ENCODE results near the gene CDH24. TPM values are rescaled to one million over a fixed set of nuclear protein-coding genes. Genes with fewer than 3 reads are reported as not detected.

CDH24 gene
- total RNA-seq, 1 donor from 2014 or later, result 3.7 TPM

DNA sequence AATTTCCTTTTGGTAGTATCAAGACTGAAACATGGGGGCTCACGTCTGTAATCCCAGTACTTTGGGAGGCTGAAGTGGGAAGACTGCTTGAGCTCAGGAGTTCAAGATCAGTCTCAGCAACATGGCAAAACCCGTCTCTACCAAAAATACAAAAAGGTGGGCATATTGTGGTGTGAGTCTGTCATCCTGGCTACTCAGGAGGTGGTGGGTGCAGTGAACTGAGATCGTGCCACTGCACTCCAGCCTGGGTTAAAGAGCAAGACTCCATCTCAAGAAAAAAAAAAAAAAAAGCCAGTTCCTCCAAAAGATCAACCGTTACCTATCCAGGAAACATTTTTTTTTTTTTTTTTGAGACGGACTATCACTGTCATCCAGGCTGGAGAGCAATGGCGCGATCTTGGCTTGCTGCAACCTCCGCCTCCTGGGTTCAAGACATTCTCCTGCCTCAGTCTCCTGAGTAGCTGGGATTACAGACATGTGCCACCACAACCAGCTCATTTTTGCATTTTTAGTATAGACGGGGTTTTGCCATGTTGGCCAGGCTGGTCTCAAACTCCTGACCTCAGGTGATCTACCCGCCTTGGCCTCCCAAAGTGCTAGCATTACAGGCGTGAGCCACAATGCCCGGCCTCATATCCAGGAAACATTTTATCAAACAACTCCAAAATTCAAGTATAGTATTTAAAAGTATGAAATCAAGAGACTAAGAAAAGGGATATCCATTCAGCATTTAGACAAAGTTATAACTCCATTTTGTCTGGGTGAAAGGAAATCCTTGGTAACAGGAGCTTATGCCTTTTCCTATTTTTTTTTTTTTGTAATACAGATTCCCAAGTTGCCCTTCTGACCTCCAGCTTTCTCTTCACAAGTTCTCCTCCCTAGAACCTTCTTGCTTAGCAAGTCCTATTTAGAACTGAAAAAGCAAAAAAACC, 34.2 kb upstream of the CDH24 start:
- DNase-seq (ENCODE audit: low read depth), result no peak

DNA sequence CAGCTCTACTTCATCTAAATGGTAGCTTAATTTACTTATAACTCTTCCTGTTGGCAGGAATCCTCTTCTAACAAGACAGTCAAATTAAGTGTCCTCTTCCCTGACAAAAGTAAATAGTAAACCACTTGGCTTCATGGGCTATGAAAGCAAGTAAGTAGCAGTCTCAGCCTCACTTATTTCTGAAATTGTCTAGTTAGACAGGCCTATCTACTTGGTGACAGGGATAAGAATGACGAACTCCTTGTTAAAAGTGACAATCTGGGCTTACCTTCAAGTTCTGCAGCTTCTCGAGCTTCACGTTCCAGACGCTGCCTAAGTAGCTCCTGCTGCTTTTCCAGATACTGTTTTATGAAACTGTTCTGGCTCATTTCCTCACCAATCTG, 32.9 kb upstream of the CDH24 start:
- DNase-seq (ENCODE audit: low read depth), result no peak

DNA sequence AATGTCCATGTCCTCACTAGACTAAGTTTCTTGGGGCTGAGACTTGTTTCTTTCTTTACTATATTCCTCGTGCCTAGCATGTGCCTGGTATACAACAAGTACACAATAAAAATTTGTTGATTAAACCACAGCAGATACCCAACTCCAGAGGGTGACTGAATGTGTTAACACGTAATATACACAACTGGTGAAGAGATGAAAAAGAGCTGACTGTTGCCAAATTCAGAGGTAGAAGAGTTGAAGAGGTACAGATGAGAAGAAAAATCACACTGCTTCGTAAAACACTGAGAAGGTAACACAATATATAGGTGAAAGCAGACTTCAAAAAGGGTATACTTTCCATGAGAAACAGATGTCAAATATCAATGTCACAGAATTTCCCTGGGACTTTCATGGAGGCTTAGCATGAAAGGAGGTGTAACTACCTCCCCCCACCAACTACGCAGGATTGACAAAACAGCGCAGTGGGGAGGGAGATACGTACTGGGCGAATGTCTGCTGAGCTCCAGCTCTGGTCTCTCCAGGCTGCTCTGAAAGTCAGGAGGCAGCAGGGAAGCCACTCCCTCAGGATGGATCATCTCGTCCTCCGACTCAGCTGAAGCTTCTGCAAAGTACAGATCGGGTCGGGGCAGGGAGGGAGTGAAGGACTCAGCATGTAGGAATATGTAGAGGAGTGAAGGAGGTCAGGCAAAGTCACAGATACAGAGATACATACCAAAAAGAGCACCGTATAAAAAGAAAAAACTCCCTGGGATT, 32.4 kb upstream of the CDH24 start:
- DNase-seq (ENCODE audit: low read depth), result no peak

DNA sequence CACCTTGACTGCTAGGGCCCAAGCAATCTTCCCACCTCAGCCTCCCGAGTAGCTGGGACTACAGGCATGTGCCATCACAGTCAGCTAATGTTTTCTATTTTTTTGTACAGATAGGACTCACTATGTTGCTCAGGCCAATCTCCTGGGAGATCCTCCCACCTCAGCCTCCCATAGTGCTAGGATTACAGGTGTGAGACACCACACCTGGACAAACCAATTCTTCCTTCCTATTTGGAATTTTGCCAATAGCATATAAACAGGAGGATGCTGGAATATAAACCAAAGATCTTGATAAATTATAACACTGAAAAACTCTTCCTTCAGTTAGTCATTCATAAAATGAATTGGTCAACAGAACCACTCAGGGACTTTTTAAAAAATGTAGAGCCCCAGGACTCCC, 29.2 kb upstream of the CDH24 start:
- DNase-seq (ENCODE audit: low read depth), result no peak

DNA sequence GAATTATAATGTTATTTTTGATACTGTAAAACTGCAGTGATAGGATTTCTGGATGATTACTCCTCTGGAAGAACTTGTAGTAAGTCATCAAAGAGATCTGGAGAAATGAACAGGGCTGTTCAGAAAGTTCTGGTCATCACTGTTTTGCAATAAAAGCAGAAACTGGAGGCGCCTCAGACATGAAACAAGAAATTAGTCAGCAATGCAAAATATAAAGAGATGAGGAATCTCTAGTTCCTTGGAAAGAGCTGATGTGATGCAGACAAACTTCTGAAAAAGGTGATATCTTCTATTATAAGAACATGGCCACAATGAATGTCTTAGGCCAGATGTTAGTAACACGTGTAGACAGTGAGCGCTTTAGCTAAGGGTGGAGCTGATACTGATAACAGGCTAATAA, 28.1 kb upstream of the CDH24 start:
- DNase-seq (ENCODE audit: low read depth), result no peak

DNA sequence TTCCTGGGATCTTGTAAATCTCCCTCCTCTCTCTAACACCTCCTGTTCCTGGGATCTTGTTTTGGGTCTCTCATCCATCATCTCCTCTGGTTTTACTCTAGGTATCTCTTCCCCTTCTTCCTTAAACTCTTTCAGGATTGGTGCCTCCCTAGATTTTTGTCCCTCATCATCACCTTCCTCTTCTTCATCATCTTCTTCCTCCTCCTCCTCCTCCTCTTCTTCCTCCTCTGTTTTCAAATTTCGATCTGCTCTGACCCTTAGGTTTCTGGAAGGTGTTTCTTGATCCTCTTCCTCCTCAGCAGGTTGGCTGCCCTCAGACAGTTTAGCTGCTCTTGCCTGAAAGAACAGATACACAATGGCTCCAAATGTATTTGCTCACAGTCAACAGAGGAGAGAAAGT, 23.2 kb upstream of the CDH24 start:
- no peak for DNase-seq (ENCODE audit: low read depth)

DNA sequence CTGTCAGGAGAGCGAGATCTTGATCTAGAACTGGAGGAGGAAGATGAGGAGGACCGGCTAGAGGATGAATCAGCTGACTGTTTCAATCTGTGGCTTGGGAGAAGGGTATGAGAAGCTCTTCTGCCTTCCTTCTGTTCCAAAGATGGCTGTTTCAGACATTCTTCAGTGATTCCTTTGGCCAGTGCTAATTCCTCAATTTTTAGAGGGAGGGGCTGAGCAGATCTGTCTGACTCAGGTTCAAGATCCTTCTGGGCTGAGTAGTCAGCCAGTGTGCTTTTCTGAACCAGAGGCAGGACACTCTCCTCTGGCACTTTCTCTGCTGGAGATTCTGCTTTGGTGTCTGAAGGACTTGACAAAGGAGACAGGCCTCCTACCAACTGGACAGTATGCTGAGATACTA, 22.4 kb upstream of the CDH24 start:
- DNase-seq (ENCODE audit: low read depth), result no peak

DNA sequence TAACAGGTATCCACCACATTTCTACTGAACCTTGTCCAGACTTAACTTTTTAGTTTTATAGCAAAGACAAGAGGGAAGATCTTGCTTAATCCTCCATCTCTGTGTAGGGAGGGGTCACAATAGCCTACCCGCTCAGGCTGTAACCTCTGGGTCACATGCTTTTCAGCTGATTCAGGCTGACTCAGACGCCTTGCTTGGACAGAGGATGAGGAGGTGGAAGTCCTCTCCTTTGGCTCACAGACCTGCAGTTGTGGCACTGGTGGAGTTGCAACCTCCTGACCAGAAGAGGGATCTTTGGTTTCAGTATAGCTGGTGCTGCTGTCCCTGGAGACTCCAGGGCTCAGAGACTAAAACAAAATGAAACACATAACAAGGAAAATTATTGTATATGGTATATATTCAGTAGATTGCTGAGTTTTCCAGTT, 21.4 kb upstream of the CDH24 start:
- DNase-seq (ENCODE audit: low read depth), result peak; percentile 94

DNA sequence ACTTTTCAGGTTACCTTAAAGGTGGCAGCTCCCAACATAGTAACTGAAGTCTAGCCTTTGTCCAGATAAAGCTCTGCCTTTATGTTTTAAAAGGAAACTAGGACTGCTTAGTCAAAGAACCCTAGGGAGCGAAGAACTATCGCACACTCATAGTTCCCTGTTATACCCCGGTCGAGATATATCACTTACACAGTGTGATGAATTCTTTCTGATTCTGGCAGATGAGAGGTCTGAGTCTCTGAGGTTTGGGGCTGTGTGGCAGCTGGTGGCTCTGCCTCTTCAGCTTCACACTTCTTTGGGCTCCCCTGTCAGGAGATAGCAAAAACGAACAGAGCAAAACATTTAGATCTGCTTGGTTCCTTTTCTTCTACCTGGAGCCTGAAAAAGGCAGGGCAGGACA, 20.6 kb upstream of the CDH24 start:
- peak; percentile 63 for DNase-seq (ENCODE audit: low read depth)

DNA sequence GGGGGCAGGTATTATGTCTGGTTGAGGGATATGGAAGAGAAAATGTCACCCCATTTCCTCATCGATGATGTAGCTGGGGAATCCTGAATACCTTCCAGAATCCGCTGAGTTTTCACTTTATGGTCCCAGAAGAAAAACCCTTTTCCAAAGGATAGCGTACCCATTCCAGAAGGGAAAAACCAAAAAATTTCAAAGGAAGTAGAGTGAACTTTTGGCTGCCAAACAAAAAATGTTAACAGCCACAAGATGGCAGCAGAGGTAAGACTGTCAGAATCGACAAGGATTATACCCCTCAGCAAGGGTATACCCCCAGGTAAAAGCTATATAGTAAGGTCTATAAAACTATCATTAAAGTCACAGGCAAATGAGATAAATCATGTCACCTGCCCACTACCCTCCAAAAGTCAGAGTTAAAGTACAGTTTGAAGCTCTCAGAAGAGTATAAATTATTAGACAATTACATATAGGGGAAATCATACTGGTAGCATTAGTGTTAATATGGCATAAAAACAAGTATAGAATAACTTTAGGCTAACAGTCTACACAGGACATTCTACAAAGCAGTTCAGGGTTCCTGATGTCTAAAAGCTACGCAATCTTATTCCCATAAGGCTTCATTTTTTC, 19.6 kb upstream of the CDH24 start:
- DNase-seq (ENCODE audit: low read depth), result peak; percentile 59

DNA sequence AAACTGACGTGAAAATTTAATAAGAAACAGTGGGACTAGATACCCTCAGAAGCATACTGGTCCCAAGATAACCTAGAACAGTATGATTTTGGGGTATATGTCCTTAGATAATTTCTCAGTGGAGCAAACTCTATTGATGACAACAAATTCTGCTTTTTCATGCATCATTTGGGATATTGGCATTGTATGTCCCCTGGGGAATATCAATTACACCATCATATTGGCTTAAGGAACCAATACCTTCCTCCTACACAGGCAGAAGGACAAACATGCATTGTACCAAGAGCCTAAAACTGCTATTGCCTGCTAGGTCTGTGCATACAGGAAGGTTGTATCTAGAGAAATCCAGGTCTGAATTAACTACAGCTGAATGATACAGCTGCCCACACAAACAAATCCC, 17.6 kb upstream of the CDH24 start:
- no peak for DNase-seq (ENCODE audit: low read depth)

DNA sequence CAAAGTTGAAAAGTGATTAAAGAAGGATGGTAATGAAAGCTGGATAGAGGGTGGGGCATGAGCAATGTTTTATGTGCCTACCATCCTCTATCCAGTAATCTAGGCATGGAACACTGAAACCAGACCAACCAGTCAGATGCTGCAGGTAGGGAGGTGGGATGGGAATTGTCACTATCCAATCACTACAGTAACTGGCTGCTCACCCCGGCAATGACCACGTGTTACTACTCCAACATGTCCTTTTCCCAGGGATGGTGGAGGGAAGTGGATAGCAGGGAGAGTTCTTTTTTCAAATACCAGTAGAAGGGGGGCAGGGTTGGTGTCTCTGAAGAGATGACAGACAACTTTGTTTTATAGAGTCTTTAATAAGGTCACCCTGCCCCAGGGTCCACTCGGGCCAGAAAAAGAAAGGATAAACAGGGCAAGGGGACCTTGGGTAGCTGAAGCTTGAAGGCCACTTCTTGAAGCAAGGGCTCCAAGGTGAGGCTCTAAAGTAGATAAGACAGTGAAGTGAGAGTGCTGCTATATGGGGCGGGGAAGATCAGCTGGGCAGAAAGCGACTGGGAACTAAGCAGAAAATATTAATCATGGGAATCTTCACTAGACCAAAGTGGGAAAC, 14.7 kb upstream of the CDH24 start:
- peak; percentile 24 for DNase-seq (ENCODE audit: low read depth)

DNA sequence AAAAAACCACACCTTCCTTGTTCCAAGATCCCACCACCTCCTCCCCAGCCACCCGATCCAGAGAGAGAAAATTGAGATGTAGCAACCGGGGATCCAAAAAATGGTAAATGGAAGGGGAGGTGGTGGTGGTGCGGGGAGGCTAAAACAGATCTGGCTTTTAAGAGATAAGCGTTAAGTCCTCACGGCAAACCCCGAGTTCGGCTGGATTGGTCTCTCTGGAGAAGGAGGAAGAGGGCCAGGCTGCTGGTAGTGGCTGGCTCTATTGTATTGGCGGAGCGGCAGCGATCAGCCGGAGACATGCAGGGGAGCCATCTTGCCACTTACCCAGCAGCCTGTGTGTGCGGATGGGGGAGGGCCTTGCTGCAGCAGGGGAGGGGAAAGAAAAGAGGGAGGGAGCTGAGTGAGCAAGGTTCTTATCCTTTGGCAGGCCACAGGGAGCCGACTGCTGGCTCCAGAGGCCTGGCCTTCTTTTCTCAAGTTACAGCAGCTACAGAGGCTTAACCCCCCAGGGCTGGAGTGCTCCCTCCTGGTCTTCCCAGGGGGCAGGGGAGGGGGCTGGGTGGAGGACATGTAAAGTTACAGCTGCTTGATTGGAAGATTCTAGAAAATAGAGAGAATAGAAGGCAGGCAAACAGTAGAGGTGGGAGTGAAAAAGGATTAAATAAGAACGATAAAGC, 14.1 kb upstream of the CDH24 start:
- peak; percentile 93 for DNase-seq (ENCODE audit: low read depth)

DNA sequence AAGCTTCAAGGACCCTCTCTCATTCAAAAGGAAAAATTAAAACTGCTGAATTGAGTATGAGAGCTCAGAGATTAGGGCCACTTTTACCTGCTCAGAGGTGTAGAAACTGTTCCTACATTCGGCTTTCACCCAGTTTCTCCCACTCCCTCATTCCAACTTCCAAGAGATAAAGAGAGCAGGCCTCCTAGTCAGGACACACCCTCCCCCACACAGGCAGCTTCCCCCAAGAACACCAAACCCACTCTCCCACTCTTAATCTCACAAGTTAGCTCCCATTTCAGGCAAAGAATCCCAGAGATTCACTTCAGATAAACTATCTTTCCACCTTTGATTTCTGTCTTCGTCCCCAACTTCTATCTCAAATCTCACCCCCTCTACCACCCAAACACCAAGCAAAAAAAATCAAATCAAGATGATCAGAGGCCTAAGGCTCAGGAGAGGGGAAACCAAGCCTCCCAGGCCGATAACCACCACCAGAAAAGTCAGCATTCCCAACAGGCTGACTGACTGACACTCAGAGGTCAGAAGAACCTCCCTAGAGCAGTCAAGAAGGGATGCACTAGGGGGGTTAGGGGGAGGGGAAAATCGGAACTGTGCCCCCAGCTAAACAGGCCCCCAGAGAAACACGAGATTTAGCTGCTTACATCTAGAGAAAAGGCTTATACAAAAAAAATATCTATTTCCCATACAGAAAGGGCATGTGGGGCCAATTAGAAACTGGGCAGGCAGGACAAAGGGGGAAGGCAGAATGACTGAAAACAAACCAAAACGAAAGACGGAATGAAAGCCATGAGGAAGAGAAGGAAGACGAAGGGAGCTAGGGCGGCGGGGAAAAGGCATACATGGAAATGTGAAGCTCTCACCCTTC, 13.2 kb upstream of the CDH24 start:
- no peak for DNase-seq (ENCODE audit: low read depth)

DNA sequence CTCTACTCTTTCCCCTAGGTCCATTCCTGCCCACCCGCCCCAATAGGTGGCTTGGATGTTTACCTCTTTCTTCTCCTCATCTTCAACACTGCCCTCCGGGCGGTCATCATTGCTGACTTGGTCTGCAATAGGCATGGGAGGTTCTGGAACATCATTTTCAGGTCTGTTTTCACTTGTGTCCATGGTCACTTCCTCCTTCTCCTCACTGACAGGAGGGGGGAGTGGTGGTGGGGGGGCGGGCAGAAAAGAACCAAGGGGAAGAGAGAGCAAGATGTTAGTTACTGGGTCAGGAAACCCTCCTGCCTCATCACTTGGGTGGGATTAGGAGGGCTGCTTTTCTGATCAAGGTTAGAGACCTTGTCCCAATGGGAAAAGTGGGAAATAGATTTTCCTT, 12.1 kb upstream of the CDH24 start:
- no peak for DNase-seq (ENCODE audit: low read depth)

DNA sequence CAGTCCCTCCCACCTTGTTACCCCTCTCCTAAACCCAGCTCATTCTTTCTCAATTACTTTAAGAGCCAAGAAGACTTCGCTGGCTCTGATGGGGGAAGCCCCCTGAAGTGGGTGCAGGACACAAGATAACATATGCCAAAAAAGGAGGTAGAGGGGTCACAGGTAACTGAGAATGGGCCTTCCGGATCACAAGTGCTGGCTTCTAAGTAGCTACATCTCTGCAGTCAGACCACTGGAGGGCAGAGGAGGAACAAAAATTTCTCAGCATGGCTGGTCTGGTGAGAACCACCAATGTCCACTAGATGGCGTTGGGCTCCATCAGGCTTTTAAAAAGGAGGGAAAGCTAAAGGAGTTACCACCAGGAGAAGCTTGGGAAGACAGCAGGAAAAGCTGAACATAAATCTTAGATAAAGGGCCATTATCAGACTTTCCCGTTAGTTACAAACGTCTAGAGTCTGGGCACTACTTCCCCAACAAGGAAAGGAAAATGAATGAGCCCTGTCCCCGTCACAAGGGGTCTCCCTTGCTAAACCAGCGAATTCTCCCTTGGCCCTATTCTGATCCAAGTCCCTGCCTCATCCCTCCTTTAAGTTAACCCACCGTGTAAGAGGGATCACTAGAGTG, 11.6 kb upstream of the CDH24 start:
- DNase-seq (ENCODE audit: low read depth), result peak; percentile 94

DNA sequence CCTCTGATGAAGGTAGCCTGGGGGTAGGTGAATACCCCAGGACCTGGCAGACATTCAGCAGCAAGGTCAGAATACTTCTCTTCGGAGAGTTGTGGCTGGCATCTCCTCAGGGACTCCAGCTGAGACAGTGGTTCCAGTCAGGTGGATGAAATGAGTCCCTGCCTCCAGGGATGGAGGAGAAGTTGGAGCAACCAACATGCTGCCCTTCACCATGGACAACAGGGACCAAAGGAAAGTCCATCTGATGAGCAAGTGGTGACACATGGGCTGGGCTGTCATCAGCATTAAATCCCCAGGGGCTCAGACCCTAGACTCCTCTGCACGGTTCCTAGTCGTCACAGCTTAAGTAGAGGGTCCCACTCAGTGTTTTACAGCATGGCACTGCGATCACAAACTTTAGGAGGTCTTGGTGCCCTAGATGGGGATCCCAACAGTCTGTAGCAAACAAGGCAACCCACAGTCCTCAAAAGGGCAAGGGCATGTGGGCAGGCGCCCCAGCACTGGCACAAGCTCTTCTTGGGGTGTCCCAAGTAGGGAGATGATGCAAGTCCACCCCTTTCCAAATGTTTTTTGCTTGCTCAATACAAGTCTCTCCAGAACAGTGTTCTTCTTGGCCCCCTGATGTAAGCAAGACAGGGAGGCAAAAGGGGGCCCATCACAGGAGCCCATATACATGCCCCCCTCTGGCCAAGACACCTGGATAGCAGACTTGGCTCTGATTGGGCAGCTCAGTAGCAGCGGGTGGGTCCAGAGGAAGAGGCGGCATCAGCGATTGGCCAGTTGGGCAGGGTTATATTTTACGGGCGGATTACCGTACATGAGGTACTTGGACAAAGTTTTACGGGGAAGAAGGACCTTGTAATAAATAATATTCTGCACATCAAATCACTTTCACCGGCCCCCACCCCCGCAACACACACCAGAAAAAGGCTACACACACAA, 10.8 kb upstream of the CDH24 start:
- DNase-seq (ENCODE audit: low read depth), result no peak
